Esophagus muscularis mucosa (tissue), 3 donors: Measurements from ENCODE around the gene MGAT5B.

Experiments used
- CTCF ChIP-seq, 3 experiments: fragments of 200-600 bp in 2 of 3; fragments of 450-650 bp in 1 of 3; sonication (generic) in 2 of 3; IDR thresholded peaks; one replicate each; pipeline ENCODE4 v1.5.1; 2017 to 2019; ENCODE audit warnings: antibody characterized with exemption in 3 of 3, mild to moderate bottlenecking in 2 of 3, moderate library complexity in 1 of 3
- POLR2AphosphoS5 ChIP-seq, 2 donors: sonication (generic); formaldehyde crosslinking; IDR thresholded peaks; one replicate each; pipeline ENCODE4 v1.6.1; 2017; ENCODE audit warnings: antibody characterized with exemption in 2 of 2

GRCh38 chr17:76820039-76820438, 48.2 kb upstream of the MGAT5B start:
- TF ChIP-seq POLR2AphosphoS5 (IDR thresholded peaks at IDR 0.05) (no peak), CTCF (IDR thresholded peaks at IDR 0.05) (no peak)
